ENCODE results near the gene B4GALT3. TPM values are rescaled to one million over a fixed set of nuclear protein-coding genes. Genes with fewer than 3 reads are reported as not detected.
A peak's percentile ranks its signal among the peaks of the same experiment; 100 is the strongest.

Gene B4GALT3
- total and polyA plus RNA-seq, 4 experiments from 2014 or later, result 55.9 to 71.5 (median 62.5) TPM

DNA sequence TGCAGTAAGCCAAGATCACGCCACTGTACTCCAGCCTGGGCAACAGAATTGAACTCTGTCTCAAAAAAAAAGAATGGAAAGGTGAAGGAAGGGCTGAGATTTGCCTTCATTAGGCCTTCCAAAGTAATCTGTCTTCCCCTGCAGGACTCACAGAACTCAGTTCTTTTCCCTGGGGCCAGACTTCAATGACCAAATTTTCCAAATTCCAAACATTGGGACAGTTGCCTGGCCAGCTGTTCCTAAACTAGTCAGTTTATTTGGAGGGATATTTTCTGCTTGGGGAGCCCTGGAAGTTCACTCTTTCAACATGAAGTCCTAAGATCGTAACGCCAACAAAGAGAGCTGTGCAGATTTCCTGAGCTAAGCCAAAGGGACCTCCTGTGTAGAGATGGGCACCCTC, 39.4 kb downstream of the B4GALT3 start:
- H3K9me3 Mint-ChIP-seq, result no peaks in the 10 kb centered on the region
- Histone ChIP-seq H3K27ac (ENCODE audit: low read depth, low read length) (no peak overlapping the region), H3K4me1 (ENCODE audit: insufficient read depth, low read length) (peaks cover 7% of the 10 kb centered on the region), H3K36me3 (ENCODE audit: insufficient read depth, low read length) (no peaks in the 10 kb centered on the region), H3K4me3 (ENCODE audit: low read length in 2 of 2) (no peak overlapping the region), H3K9me3 (ENCODE audit: control insufficient read depth in 1 of 2, low read length in 2 of 2) (no peaks in the 10 kb centered on the region), H3K27me3 (ENCODE audit: insufficient read depth, low read length) (no peaks in the 10 kb centered on the region)
- DNase-seq, result no peak
- H3K27me3 Mint-ChIP-seq, result no peaks in the 10 kb centered on the region
- no peak overlapping the region for H3K4me3 Mint-ChIP-seq
- H3K36me3 Mint-ChIP-seq, result no peaks in the 10 kb centered on the region
- CTCF ChIA-PET (ENCODE audit: partially characterized antibody), result interaction anchor here (1.0 to 7.9 kb wide), 11 partner anchors 14 to 186 kb away, joined by 3 to 68 read pairs (median 5); partner anchors contain the start of genes ARHGAP30, KLHDC9, PPOX and TOMM40L
- POLR2A ChIA-PET (ENCODE audit: partially characterized antibody), result interaction anchor here (2.1 kb wide), 1 partner anchor 16 kb away, joined by 9 read pairs; the partner anchor contains the start of gene UFC1
- H3K4me1 Mint-ChIP-seq, result peaks cover 0 to 4% (median 2%) of the 10 kb centered on the region in 4 donors
- peak overlapping the region in 1 of 7 donors; percentile 37 for H3K27ac Mint-ChIP-seq
- intact Hi-C loops (cut with micrococcal nuclease), result loop anchor here (5.0 kb wide), 1 partner anchor 96 kb away; no protein-coding TSS in a partner anchor

DNA sequence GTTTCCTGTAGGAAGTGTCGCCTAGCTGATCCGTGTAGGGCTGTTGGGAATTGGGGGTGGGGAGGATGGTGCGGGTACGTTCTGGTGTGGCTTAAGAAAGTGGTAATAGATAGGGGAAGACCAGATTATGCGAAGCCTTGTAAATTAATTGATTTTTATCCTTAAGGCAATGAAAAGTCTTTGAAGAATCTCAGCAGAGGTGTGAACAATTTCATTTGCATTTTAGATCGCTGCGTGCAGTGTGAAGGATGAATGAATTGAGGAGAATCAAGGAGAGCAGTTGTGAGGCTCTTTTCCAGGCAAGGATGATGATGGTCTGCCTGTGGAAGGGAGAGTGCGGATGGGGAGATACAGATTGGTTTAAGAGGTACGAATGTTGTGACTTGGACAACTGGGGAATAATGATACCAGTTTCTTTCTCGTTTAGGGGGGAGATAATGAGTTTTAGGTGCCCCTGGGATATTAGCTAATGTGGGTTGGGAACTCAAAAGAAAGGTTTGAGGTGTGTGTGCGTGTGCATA, 44.0 kb downstream of the B4GALT3 start:
- Histone ChIP-seq H3K9me3 (ENCODE audit: control insufficient read depth in 1 of 2, low read length in 2 of 2) (no peaks in the 10 kb centered on the region), H3K36me3 (ENCODE audit: insufficient read depth, low read length) (peaks cover 14% of the 10 kb centered on the region), H3K27ac (ENCODE audit: low read depth, low read length) (peak overlapping the region; percentile 95), H3K4me3 (ENCODE audit: low read length in 2 of 2) (peak overlapping the region; percentile 80 to 100), H3K4me1 (ENCODE audit: insufficient read depth, low read length) (peaks cover 45% of the 10 kb centered on the region), H3K27me3 (ENCODE audit: insufficient read depth, low read length) (no peaks in the 10 kb centered on the region)
- no peaks in the 10 kb centered on the region for H3K9me3 Mint-ChIP-seq
- H3K4me3 Mint-ChIP-seq, result no peak overlapping the region
- ChIA-PET POLR2A (ENCODE audit: partially characterized antibody) (interaction anchor here (0.7 to 6.4 kb wide), 31 partner anchors 7 to 338 kb away, joined by 3 to 47 read pairs (median 5); partner anchors contain the start of genes ARHGAP30, F11R, KLHDC9 and LY9), CTCF (ENCODE audit: partially characterized antibody) (interaction anchor here (0.6 to 2.3 kb wide), 11 partner anchors 10 to 179 kb away, joined by 3 to 8 read pairs (median 4); partner anchors contain the start of genes ARHGAP30, KLHDC9, PPOX and TOMM40L)
- no peaks in the 10 kb centered on the region for H3K27me3 Mint-ChIP-seq
- H3K27ac Mint-ChIP-seq, result no peak overlapping the region
- intact Hi-C loops (cut with micrococcal nuclease), result no loop called here
- no peak for DNase-seq
- H3K4me1 Mint-ChIP-seq, result peaks cover 25 to 36% (median 34%) of the 10 kb centered on the region in 4 donors
- H3K36me3 Mint-ChIP-seq, result peaks cover 3 to 19% of the 10 kb centered on the region in 2 donors

DNA sequence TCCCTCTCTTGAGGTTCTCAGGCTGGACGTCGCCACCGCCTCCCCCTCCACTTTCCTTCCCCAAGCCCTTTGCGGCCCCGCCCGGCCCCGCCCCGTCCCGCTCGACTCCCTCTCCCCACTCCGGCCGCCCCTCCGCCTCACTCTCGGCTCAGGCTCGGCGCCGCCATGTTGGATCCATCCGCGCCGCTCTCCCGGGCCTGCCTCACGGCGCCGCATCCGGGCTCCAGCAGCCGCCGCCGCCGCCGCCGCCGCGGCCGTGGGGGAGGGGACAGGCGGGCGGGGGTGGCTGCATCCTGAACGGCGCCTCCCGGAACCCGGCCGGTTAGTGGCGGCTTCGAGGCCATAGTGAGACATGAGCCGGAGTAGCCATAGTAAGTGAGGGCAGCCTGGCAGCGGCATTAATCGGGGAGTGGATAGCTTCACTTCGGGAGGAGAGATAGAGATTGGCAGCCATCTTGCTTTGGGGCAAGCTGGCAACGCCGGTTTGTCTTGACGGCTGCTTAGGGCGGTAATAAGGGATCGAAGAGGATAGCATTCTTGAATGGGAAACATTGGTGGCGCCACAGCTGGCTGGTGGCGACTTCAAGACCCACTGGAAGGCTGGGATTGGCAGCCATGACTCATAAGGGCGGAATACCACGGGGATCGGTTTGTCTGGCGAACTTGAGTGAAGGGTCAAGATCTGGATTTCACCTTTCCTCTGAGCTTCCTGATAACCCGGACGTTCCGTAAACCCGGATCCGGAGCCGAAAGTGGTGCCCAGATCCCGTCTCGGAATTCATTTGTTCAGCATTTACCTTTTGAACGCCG, 44.7 kb downstream of the B4GALT3 start, which contains the start of gene DEDD:
DEDD (minus strand) TSS at position 258 of the 810 bp plus-strand sequence. CDS start 8,205 bp downstream, outside the sequence.
- peak; percentile 92 to 95 (median 93) for DNase-seq
- intact Hi-C loops (cut with micrococcal nuclease), result loop anchor here (1.0 kb wide), 4 partner anchors 14 to 93 kb away; partner anchors contain the start of genes NIT1, PFDN2, PPOX and UFC1
- Histone ChIP-seq H3K4me1 (ENCODE audit: insufficient read depth, low read length) (peaks cover 51% of the 10 kb centered on the region), H3K4me3 (ENCODE audit: low read length in 2 of 2) (peak within 1 kb of the TSS; percentile 80 to 100), H3K36me3 (ENCODE audit: insufficient read depth, low read length) (peaks cover 21% of the 10 kb centered on the region), H3K9me3 (ENCODE audit: control insufficient read depth in 1 of 2, low read length in 2 of 2) (no peaks in the 10 kb centered on the region), H3K27me3 (ENCODE audit: insufficient read depth, low read length) (no peaks in the 10 kb centered on the region), H3K27ac (ENCODE audit: low read depth, low read length) (peak within 1 kb of the TSS; percentile 95)
- no peaks in the 10 kb centered on the region for H3K27me3 Mint-ChIP-seq
- peak within 1 kb of the TSS in 1 of 8 donors; percentile 91 for H3K4me3 Mint-ChIP-seq
- H3K36me3 Mint-ChIP-seq, result peaks cover 10 to 25% of the 10 kb centered on the region in 2 donors
- peaks cover 29 to 43% (median 40%) of the 10 kb centered on the region in 4 donors for H3K4me1 Mint-ChIP-seq
- no peaks in the 10 kb centered on the region for H3K9me3 Mint-ChIP-seq
- H3K27ac Mint-ChIP-seq, result peak within 1 kb of the TSS in 3 of 7 donors; percentile 91 to 99 (median 95)
- ChIA-PET CTCF (ENCODE audit: partially characterized antibody) (interaction anchor here (0.6 to 2.3 kb wide), 11 partner anchors 11 to 179 kb away, joined by 3 to 8 read pairs (median 4); partner anchors contain the start of genes ARHGAP30, KLHDC9, PPOX and TOMM40L), POLR2A (ENCODE audit: partially characterized antibody) (interaction anchor here (0.7 to 6.4 kb wide), 31 partner anchors 8 to 337 kb away, joined by 3 to 47 read pairs (median 5); partner anchors contain the start of genes ARHGAP30, F11R, KLHDC9 and LY9)

DNA sequence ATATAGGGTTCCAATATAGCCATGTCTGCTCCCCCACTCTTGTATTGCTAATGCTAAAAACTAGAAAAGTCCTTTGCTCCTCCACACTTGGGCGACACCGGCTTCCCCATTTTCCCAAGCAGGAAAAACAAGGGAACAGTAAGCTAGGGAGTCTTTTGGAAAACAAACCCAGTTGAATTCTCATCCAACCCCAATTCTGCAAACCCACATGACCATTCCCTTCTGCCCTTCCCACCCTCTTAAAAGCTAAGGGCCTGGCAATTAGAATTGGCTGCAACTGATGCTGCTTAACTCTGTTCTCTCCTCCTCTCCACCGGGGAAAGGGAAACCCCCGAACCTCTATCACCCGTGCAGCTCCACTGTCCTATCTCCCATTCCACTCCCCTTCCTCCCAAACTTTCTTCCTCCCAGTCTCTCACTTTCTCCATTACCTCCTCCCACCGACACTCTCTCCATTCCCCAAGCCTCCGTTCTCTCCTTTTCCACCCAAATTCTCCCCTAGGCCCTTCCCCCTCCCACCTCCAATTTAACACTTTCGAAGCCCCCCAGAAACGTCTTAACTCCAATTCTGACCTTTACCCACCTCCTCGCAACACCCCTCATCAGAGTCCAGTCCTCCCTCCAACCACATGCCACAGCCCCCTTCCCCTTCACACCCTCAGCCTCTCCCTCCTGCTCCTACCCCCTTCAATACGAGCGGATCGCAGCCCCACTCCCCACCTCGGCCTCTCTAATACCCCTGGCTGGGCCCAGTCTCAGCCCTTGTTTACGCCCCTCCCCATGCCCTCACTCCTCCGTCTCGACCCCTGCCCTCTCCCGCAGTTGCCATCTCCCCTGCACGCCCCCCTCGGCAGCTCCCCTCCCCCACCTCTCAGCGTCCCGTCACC, 45.5 kb downstream of the B4GALT3 start:
- H3K36me3 ChIP-seq (ENCODE audit: insufficient read depth, low read length), result peaks cover 28% of the 10 kb centered on the region
- ChIA-PET POLR2A (ENCODE audit: partially characterized antibody) (interaction anchor here (0.6 to 6.4 kb wide), 25 partner anchors 9 to 336 kb away, joined by 3 to 47 read pairs (median 5); partner anchors contain the start of genes ARHGAP30, KLHDC9, LY9 and NDUFS2), CTCF (ENCODE audit: partially characterized antibody) (interaction anchor here (1.0 to 2.3 kb wide), 7 partner anchors 10 to 178 kb away, joined by 3 to 8 read pairs (median 4); partner anchors contain the start of genes ARHGAP30, PPOX and TOMM40L)
- Mint-ChIP-seq H3K9me3 (no peaks in the 10 kb centered on the region), H3K4me3 (peak overlapping the region in 1 of 8 donors; percentile 91), H3K4me1 (peaks cover 32 to 51% (median 47%) of the 10 kb centered on the region in 4 donors), H3K27me3 (no peaks in the 10 kb centered on the region), H3K36me3 (peaks cover 17 to 34% of the 10 kb centered on the region in 2 donors), H3K27ac (peak overlapping the region in 3 of 7 donors; percentile 91 to 99 (median 95))
- H3K9me3 ChIP-seq (ENCODE audit: control insufficient read depth in 1 of 2, low read length in 2 of 2), result no peaks in the 10 kb centered on the region
- peak overlapping the region; percentile 95 for H3K27ac ChIP-seq (ENCODE audit: low read depth, low read length)
- intact Hi-C loops (cut with micrococcal nuclease), result loop anchor here (1.0 kb wide), 4 partner anchors 13 to 94 kb away; partner anchors contain the start of genes NIT1, PFDN2, PPOX and UFC1
- peak in 1 of 5 donors; percentile 54 for DNase-seq
- H3K27me3 ChIP-seq (ENCODE audit: insufficient read depth, low read length), result no peaks in the 10 kb centered on the region
- peaks cover 54% of the 10 kb centered on the region for H3K4me1 ChIP-seq (ENCODE audit: insufficient read depth, low read length)
- peak overlapping the region; percentile 78 to 100 for H3K4me3 ChIP-seq (ENCODE audit: low read length in 2 of 2)

DNA sequence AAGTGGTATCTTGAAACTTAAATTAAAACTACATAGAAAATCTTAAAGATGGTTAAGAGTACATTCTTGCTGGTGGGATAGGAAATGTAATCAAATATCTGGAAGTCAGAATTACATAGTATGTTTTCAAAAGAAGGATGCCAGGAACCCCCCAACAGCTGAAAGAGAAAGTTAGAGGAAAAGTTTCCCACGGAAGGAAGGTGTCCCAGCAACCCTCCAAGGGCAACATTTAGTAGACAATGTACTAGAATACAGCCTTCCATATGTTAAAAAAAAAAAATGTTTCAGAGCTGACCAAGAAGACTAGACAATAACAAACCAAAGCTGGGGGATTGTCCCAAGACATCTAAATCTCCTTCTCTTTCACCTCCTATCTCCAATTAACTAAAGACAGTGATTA, 47.0 kb downstream of the B4GALT3 start:
- DNase-seq, result no peak
- H3K9me3 ChIP-seq (ENCODE audit: control insufficient read depth in 1 of 2, low read length in 2 of 2), result no peaks in the 10 kb centered on the region
- no peak overlapping the region for H3K4me3 ChIP-seq (ENCODE audit: low read length in 2 of 2)
- H3K27ac ChIP-seq (ENCODE audit: low read depth, low read length), result peak overlapping the region; percentile 7
- no peaks in the 10 kb centered on the region for H3K27me3 ChIP-seq (ENCODE audit: insufficient read depth, low read length)
- CTCF ChIA-PET (ENCODE audit: partially characterized antibody), result interaction anchor here (1.1 kb wide), 1 partner anchor 31 kb away, joined by 3 read pairs; no protein-coding TSS in a partner anchor
- Mint-ChIP-seq H3K9me3 (no peaks in the 10 kb centered on the region), H3K27me3 (no peaks in the 10 kb centered on the region), H3K4me3 (peak overlapping the region in 3 of 8 donors; percentile 23 to 41 (median 34)), H3K27ac (peak overlapping the region in 5 of 7 donors; percentile 64 to 99 (median 91)), H3K36me3 (peaks cover 26 to 43% of the 10 kb centered on the region in 2 donors), H3K4me1 (peaks cover 39 to 57% (median 53%) of the 10 kb centered on the region in 4 donors)
- POLR2A ChIA-PET (ENCODE audit: partially characterized antibody), result interaction anchor here (0.6 to 6.4 kb wide), 3 partner anchors 8 to 51 kb away, joined by 3 to 47 read pairs (median 6); partner anchors contain the start of genes NIT1 and PFDN2
- H3K4me1 ChIP-seq (ENCODE audit: insufficient read depth, low read length), result peaks cover 54% of the 10 kb centered on the region
- peaks cover 37% of the 10 kb centered on the region for H3K36me3 ChIP-seq (ENCODE audit: insufficient read depth, low read length)
- intact Hi-C loops (cut with micrococcal nuclease), result no loop called here

Data from CD4-positive, alpha-beta memory T cell (primary cell).